Stimulated activated CD8-positive, alpha-beta memory T cell treated with anti-CD3 and anti-CD28 coated beads, Interleukin-12 subunit alpha, Interleukin-12 subunit beta, amount 100 ng/mL, for 1 hour (primary cell): ENCODE data around the gene RAB3GAP2.
"Not testable (repeated sequence)": the region's sequence is repeated elsewhere in the genome, so short reads cannot be mapped to it uniquely, and the experiment has no call there.

Source experiments
- DNase-seq: peaks from one replicate; pipeline ENCODE4 v3.0.0-alpha.2; 2020; ENCODE audit warnings: low read depth

The RAB3GAP2 gene

DNA sequence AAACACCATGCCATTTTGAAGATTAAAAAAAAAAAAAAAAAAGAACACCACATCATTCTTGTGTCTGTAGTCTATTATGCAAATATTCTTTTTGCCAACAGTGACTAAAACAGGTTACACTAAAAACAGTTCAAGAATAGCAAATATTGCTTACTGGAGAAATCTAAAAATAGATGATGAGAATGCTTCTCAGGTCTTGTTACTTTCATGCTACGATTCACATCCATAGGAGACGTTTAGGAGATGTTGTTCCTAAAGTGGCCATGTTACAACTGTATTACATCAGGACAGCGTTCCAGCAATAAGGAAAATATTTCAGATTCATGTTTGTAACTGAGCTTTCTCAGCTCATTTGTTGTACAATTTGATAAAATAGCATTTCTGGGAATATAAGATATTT, 32.3 kb downstream of the RAB3GAP2 start:
- no peak for DNase-seq

DNA sequence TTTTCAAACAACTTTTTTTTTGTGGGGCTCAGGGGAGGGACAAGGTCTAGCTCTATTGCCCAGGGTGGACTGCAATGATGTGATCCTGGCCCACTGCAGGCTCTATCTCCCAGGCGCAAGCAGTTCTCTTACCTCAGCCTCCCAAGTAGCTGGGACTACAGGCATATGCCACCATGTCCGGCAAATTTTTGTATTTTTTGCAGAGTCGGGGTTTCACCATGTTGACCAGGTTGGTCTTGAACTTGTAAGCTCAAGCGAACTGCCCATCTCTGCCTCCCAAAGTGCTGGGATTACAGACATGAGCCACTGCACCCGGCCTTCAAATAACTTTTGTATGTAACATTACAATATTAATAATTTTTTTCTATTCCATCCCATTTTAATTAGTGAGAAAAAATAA, 33.0 kb downstream of the RAB3GAP2 start:
- DNase-seq: no peak

DNA sequence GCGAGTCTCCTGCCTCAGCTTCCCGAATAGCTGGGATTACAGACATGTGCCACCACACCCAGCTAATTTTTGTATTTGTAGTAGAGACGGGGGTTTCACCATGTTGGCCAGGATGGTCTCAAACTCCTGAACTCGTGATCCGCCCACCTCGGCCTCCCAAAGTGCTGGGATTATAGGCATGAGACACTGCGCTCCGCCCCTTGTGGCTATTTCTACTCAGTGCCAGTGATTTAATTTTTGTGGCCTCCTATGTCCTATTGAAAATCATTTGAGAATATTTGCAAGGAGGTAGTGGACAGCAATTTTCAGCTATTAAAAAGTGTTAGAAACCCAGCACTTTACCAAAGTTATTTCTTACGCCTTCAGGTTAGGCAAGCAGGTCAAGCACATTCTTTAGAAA, 36.0 kb downstream of the RAB3GAP2 start:
- DNase-seq: not testable (repeated sequence)

DNA sequence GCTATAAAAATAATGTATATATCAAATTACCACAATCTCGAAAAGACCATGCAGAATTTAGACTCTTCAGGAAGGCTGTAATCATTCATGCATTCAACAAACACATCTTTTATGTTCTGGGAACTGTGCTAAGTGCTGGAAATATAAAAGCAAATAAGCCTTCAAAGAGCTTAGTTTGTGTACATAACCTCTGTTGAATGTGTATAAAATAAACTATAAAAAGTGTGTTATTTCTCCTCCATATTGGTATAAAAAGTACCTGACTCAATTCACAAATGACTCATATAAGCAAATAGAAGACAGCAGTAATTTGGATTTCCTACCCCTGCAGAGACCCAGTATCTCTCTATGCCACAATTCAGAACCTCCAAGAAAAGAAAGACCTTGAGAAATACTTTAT, 36.8 kb downstream of the RAB3GAP2 start:
- no peak for DNase-seq

DNA sequence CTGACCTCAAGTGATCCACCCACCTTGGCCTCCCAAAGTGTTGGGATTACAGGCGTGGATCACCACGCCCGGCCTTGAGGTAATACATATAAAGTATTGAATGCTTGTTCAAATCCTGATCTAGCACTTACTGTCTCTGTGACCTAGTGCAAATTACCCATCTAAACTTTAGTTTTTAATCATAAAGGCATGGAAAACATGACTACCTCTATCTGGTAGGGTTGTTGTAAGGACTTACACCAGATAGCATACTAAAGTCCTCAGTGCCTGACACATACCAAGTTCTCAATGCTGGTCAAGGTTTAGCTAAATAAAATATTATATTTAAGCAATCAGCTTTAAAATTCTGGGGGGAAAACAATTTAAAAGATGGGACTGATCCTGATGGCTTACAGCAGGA, 38.3 kb downstream of the RAB3GAP2 start:
- no peak for DNase-seq

DNA sequence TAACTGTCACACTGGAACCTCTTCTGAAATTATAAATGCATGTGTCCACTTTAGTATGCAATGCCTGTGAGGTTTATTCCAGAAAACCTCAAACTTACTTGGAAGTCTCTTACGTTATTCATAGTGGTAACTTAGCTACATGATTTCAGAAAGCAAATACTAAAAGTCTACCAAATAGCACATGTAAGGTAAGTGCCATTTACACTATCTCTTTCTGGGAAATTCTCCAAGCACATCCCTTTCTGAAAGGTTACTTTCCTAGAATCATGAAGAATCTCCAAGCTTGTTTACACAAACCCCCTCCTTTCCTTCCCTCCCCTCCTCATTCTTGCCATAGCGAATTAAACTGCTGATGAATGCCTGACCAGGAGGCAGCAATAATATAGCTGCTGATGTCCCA, 42.5 kb downstream of the RAB3GAP2 start:
- DNase-seq: no peak

DNA sequence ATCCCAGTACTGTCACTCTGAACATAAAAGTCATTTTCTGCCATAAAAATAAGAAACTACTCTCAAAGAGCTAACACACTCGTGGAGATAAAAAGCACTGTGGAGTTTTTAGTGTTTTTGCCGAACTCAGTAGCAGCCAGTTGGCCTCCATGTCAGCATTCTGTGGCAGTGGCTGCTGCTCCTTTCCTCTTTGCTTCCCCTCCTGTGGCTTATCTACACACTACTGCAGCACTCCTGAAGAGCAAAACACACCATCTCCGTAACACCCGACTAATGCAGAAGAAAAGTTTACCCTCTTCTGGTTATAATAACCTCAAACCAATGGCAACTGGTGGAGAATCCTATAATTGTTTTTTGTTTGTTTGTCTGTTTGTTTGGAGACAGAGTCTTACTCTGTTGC, 44.9 kb downstream of the RAB3GAP2 start:
- no peak for DNase-seq

DNA sequence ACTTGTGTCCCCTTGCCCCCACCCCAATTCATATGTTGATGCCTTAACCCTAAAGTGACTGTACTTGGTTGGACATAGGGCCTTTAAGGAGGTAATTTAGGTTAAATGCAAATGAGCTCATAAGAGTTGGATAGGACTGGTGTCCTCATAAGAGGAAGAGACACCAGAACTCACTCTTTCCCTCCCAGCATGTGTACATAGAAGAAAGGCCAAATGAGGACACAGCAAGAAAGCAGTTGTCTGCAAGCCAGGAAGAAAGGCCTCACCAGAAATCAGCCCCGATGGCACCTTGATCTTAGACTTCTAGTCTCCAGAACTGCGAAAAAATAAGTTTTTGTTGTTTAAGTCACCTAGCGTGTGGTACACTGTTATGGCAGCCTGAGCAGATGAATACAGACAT, 45.5 kb downstream of the RAB3GAP2 start:
- no peak for DNase-seq

DNA sequence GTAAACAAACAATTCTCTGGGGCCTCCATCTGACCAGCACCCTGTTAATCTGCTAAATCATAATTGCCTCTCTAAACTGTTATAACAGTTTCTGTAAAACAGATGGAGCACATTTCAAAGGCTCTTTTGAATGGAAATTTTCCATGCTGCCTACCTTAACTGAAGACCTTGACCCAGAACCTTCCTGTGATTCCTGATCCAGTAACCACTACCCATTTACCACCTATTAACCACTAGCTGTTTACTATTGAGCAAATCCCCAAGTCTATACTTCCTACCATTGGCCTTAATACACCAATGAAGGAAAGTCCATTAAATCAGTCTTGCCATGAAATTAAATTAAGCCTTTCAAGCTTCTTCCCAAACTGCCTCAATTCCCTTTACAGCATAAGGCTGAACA, 46.3 kb downstream of the RAB3GAP2 start:
- DNase-seq: no peak

DNA sequence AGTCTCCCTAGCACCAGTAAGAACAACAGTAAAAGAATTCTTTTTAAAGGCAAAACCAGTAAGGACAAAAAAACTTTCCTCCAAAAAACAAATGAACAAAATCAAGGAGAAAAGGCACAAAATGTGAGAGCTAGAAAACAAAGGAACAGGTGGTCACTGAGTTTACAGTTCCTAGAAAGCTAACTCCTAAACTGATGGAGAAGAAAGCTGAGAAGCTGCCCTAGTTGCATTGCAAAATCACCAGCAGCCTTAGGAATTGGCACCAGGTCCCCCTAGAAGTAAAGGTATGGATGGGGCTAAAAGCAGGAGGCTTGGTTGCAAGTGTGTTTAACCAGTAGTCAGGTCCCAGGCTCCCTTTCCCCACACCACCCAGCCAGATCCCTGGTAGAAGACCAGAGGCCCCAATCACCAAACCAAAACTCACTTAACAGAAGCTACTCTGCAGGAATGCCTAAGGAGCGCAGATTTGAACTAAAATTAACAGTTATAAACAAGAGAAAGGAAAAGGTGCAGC, 47.6 kb downstream of the RAB3GAP2 start:
- no peak for DNase-seq

DNA sequence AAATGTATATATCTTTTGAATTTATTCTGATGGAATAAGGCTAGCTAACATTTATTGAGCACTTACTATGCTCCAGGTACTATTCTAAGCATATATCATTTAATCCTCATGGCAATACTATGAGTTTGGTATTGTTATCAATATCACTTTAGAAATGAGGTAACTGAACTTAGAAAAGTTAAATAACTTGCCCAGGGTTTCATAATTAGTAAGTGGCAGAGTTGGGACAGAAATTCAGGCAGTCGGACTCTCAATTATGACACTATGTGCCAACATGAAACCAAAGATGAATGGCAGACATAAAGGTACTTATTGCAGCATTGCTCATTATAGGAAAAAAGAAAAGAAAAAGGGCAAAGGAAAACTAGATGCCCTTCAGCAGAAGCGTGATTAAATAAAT, 48.2 kb downstream of the RAB3GAP2 start:
- DNase-seq: no peak

DNA sequence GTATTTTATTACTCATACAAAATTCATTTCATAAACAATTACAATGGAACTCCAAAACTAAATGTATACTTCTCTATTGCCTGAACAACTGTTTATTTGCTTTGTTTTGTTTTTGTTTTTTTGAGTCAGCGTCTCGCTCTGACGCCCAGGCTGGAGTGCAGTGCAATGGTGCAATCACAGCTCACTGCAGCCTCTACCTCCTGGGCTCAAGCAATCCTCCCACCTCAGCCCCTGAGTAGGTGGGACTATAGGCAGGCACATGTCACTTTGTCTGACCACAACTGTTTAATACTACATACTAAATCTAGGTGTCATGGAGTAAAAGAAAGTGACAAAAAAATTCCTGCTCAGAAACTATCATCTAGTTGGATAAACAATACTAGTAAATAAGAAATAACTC, 49.3 kb downstream of the RAB3GAP2 start:
- no peak for DNase-seq

DNA sequence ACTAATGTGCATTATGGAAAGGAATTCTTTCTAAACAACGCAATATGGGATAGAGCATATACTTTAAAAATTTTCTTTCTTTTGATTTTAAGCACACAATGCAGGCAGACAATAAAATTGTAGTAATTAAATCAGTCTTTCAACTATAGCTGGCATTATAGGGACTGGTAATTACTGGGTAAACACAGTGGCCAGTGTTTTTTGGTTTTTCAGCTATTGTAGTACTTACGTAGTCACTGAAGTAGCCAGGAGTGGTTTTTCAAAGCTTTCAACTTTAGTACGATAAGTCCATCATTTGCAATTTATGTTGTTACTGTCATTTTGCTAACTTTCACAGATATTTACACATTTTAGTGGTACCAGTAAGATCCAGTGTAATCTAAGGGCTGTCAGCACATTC, 50.6 kb downstream of the RAB3GAP2 start:
- DNase-seq: no peak

DNA sequence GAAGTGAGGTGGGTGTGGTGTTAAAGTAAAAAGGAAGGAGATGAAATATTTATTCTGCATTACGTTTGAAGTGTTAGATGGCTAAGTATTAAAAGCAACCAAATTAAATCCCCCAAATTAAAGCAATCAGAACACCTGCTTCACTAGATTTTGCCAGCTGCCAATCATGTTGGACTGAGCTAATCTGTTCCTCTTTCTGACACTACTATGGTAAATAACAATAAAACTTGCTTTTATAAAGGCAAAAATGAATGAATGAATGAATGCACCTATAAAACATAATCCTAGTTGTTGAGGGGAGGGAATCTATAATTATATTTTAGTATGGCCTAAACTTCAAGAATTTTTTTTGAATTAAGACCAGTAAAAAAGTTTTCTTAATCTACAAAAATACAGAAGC, 51.0 kb downstream of the RAB3GAP2 start:
- no peak for DNase-seq

DNA sequence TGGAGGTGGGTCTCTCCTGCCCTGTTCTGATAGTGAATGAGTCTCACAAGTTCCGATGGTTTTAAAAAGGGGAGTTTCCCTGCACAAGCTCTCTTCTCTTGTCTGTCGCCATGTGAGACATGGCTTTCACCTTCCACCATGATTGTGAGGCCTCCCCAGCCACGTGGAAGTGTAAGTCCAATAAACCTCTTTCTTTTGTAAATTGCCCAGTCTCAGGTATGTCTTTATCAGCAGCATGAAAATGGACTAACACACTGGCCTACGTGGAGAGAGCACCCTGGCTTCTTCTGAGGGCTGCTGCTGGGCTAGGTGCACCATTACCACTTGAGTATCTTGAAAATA, 51.6 kb downstream of the RAB3GAP2 start:
- DNase-seq: not testable (repeated sequence)

DNA sequence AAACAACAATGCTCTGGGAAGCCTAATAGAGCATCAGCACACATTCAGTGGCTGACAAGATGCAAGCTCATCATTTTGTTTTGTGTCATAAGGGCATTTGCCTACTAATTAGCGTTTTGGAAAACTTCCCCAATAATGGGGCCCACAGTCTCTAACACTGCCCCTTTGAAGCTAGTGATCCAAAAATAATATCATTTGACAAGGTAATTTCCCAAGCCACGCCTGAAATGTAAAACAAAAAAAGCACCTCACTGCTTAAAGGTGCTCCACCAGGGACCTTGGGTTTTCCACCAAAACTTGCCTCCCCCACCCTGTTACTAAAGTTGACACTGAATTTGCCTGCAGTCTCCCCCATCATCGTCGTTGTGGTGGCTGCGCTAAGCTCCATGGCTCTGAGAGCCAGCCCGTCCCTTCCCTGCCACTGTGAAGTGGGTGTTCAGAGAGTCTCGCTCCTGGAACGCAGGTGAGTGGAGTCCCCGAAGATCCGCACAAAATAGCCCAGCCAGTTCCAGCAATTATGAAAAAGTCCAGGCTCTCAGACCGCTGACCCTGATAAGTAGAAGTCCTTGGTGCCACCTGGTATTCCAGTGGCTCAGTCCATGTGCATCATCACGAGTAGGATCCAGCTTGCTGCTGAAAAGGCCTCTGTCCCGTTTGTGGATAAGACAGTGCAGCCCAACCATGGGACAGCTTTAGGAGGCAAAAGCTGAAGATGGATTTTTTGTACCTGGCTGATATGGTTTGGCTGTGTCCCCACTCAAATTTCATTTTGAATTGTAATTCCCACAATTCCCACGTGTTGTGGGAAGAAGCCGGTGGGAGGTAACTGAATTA, 52.2 kb downstream of the RAB3GAP2 start:
- no peak for DNase-seq

DNA sequence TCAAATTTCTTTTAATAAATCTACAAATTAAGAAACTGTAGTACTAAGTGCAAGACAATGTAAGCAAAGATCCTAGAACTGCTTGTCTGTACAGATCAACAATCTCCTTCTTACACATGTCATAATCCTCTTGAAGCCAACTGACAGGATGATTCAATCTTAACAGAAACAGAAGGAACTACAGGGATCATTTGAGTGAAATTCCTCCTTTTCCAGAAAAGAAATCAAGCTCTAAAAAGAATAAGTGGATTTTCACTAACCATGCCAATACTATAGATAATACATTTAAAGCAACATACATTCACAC, 53.2 kb downstream of the RAB3GAP2 start:
- DNase-seq: no peak

DNA sequence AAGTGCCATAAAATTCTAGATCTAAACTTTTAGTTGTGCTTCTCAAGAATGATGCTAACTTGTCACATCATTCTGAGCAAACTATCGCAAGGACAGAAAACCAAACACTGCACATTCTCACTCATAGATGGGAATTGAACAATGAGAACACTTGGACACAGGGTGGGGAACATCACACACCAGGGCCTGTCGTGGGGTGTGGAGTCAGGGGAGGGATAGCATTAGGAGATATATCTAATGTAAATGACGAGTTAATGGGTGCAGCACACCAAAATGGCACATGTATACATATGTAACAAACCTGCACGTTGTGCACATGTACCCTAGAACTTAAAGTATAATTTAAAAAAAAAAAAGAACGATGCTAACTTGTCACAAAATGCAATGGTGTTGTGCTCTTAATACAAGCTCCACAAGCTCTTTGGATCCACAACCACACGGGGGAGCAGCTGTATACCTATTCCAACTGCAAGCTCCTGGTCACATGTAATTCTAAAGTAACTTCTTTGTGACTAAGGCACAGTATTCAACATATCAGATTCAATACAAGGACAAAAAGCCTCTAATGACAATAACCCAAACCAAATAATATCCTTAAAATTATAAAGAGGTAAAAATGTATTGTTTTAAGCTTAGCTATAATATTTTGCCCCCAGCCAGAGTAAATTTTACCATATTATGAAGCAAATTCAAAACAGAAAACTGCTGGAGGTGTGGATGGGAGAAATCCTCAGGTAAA, 53.7 kb downstream of the RAB3GAP2 start:
- DNase-seq: not testable (repeated sequence)

DNA sequence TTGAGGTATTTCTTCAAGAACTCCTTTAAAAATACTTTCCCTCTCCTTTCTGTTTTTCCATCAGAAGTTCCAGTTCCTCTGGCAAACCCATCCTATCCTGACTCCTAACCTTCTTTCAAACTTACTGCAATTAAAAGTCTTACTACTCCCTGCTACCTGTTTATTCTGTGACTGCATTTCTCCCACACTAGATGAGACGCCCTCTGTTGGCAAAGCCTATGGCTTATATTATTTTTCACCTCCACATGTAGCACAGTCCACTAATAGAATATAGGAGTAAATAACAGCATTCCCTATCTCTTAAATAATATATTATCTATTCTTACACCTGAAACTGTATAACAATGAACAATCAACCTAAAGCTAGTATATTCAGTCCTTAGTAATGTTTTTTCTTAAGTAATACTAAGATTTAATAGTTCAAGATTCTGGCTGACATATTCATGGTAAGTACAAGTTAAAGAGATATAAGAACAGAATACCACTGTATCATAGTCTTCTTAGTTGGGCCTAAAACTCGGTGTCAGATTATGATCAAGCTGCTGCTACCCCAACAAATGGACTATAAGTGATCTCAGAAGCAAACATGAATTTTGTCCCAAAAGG, 54.8 kb downstream of the RAB3GAP2 start:
- no peak for DNase-seq

DNA sequence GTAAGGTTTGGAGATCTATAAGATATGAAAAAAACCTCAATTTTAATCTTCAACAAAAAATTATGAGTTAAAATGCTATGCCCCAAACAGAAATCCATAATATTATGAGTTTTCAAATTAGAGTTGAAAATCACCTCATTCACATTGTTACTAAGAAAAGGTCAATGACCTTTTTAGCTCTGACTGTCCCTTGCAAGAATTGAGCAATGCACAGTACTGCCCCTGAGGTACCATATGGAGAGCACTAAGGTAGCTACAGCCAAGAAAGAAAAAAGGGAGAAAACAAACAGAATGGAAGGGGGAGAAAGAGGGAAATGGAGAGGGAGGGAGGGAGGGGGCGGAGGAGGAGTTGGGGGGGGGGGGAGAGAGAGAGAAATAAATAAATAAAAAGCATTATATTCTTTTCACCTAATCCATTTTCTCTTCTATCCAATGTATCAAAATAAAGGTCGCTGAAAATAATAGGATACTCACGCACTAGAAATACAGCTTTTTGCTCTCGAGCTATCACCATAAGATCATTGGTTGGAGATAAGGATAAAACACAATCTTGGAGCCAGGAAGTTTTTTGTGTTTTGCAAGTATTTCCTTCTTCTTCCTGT, 58.8 kb downstream of the RAB3GAP2 start:
- no peak for DNase-seq

DNA sequence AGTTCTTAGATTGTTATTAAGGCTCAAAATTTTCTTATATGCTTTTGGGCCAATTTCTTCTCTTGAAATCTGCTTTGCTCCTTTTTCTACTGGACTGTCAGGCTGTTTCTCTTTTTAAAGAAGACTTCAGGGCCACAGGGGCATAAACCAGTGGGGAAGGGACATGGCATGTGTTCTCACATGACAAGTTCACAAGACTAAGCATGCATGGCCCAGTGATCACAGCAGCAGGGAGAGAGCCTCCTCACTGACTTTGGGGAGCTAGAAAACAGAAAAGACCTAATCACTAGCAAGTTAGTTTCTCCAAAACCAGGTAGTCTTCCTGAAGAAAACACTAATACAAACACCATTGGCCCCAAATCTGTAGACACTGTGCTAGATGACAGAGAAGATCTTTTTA, 64.8 kb downstream of the RAB3GAP2 start:
- DNase-seq: no peak

DNA sequence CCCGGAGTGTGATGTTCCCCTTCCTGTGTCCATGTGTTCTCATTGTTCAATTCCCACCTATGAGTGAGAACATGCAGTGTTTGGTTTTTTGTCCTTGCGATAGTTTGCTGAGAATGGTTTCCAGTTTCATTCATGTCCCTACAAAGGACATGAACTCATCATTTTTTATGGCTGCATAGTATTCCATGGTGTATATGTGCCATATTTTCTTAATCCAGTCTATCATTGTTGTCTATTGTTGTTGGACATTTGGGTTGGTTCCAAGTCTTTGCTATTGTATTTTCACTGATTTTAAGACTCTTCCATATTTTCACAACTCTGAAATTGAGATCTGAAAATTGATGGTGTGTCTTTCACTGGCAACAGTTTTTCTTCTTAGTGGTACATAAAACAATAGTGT, 67.5 kb downstream of the RAB3GAP2 start:
- not testable (repeated sequence) for DNase-seq

DNA sequence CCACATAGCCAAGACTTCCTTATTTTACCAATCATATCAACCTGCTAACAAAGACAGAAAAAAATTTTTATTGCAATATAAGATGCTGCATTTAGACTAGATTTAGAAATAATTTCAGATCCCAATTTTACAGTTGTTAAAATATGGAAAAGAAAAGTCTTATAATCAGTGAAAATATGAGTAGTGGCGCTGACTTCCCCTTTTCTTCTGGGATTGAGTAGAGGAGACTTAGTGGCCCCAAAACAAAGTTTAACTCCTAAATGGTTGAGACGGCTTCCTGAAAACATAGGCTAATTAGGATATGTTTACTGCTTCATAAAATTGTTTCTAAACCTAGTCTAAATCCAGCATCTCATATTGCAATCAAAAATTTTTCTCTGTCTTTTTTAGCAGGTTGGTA, 68.4 kb downstream of the RAB3GAP2 start:
- no peak for DNase-seq
